HL-60 (cell line): Measurements from ENCODE around the gene FOXI1.

ENCODE experiments used
- DNase-seq, 2 experiments: peaks; one replicate each; pipeline ENCODE4 v3.0.0-alpha.2; 2010 to 2020; ENCODE audit warnings: low read depth in 1 of 2, low spot score in 1 of 2
- H3K27ac ChIP-seq: fragments of 250-450 bp; sonication (Bioruptor Pico); replicated peaks from 2 replicates; pipeline ENCODE4 v1.5.1; 2020; ENCODE audit warnings: mild to moderate bottlenecking, moderate library complexity
- H3K27me3 ChIP-seq: fragments of 250-450 bp; sonication (Bioruptor Pico); 2 replicates; pipeline ENCODE4 v1.5.1; 2021; ENCODE audit warnings: mild to moderate bottlenecking, moderate library complexity; ENCODE audit not compliant: insufficient read depth, poor library complexity, severe bottlenecking
- H3K4me3 ChIP-seq: replicated peaks from 2 replicates; pipeline ENCODE4 v1.5.1; 2011; ENCODE audit warnings: mild to moderate bottlenecking, control low read depth, low read length; ENCODE audit not compliant: insufficient read depth
- CTCF ChIP-seq: IDR thresholded peaks from one replicate; pipeline ENCODE4 v1.5.1; 2011; ENCODE audit warnings: low read length, control low read depth, inconsistent platforms; ENCODE audit not compliant: insufficient read depth
- GABPA ChIP-seq: IDR thresholded peaks from 2 replicates; pipeline ENCODE4 v1.6.1; 2012; ENCODE audit warnings: low read depth
- POLR2AphosphoS5 ChIP-seq: IDR thresholded peaks from 2 replicates; pipeline ENCODE4 v1.6.1; 2012; ENCODE audit warnings: low read depth
- REST ChIP-seq: IDR thresholded peaks from 2 replicates; pipeline ENCODE4 v1.6.1; 2012; ENCODE audit warnings: low read depth; ENCODE audit not compliant: insufficient replicate concordance
- SPI1 ChIP-seq: IDR thresholded peaks from 2 replicates; pipeline ENCODE4 v1.6.1; 2012; ENCODE audit warnings: low read depth, mild to moderate bottlenecking, borderline replicate concordance

FOXI1 gene

GRCh38 chr5:170132976-170133448 is 27.3 kb downstream of the FOXI1 start:
- Histone ChIP-seq H3K27ac (no peak overlapping the region), H3K4me3 (no peak overlapping the region), H3K27me3 (peaks cover 5% of the 10 kb centered on the region)
- DNase-seq, result no peak
- TF ChIP-seq REST (no peak), CTCF (no peak), GABPA (no peak), POLR2AphosphoS5 (no peak)

GRCh38 chr5:170135796-170136490 is 30.2 kb downstream of the FOXI1 start:
- peak; percentile 67; the same call in 1 of the 2 replicates for TF ChIP-seq SPI1
- no peak for TF ChIP-seq CTCF
- TF ChIP-seq REST, result no peak

GRCh38 chr5:170136506-170136905 is 30.8 kb downstream of the FOXI1 start:
- TF ChIP-seq SPI1 (no peak), GABPA (no peak), CTCF (no peak), POLR2AphosphoS5 (no peak), REST (no peak)
- DNase-seq, result no peak
- no peaks in the 10 kb centered on the region for H3K27me3 ChIP-seq
- H3K27ac ChIP-seq, result no peak overlapping the region
- no peak overlapping the region for H3K4me3 ChIP-seq

More at GRCh38 chr5:170135796-170136490, 30.2 kb downstream of the FOXI1 start:
- H3K27ac ChIP-seq, result no peak overlapping the region
- H3K27me3 ChIP-seq, result no peaks in the 10 kb centered on the region
- no peak overlapping the region for H3K4me3 ChIP-seq
- no peak for DNase-seq
